ENCODE data around the gene USHBP1.

Gene USHBP1

GRCh38 chr19:17289489-17289888, 24.9 kb upstream of the USHBP1 start:
- Histone ChIP-seq H3K36me3 (peaks cover 14 to 40% (median 30%) of the 10 kb centered on the region in 11 experiments), H4K20me1 (peaks cover 0 to 27% (median 10%) of the 10 kb centered on the region in 11 experiments; a peak in 15 of 22 replicates), H3K4me3 (no peak overlapping the region), H3K4me1 (peaks cover 6 to 29% (median 22%) of the 10 kb centered on the region in 10 experiments), H3K27me3 (no peaks in the 10 kb centered on the region), H3K9me3 (replicated peaks in 1 of 11) (peaks cover 0 to 5% (median 0%) of the 10 kb centered on the region in 11 experiments; a peak in 3 of 22 replicates), H3K27ac (no peak overlapping the region), H3K4me2 (peak overlapping the region in 3 of 11 experiments; percentile 5 to 55 (median 22); a peak in 2 of 22 replicates), H3K9ac (no peak overlapping the region)
- TF ChIP-seq Cebpa-rat (IDR thresholded peaks at IDR 0.05): no peak

GRCh38 chr19:17286752-17287151, 22.2 kb upstream of the USHBP1 start:
- H3K36me3 ChIP-seq: peaks cover 11 to 50% (median 42%) of the 10 kb centered on the region in 11 experiments; a peak in 21 of 22 replicates
- peaks cover 0 to 40% (median 26%) of the 10 kb centered on the region in 11 experiments; a peak in 19 of 22 replicates for H4K20me1 ChIP-seq
- no peak overlapping the region for H3K4me3 ChIP-seq
- H3K9ac ChIP-seq: no peak overlapping the region
- H3K4me1 ChIP-seq: peaks cover 1 to 23% (median 16%) of the 10 kb centered on the region in 10 experiments; a peak in 19 of 20 replicates
- H3K9me3 ChIP-seq (replicated peaks in 1 of 11): no peaks in the 10 kb centered on the region
- H3K4me2 ChIP-seq: no peak overlapping the region
- no peak for TF ChIP-seq Cebpa-rat (IDR thresholded peaks at IDR 0.05)
- no peak overlapping the region for H3K27ac ChIP-seq
- H3K27me3 ChIP-seq: no peaks in the 10 kb centered on the region

- H3K36me3 ChIP-seq: peaks cover 11 to 50% (median 42%) of the 10 kb centered on the region in 11 experiments; a peak in 21 of 22 replicates
- peaks cover 2 to 24% (median 18%) of the 10 kb centered on the region in 10 experiments for H3K4me1 ChIP-seq
- peaks cover 0 to 40% (median 26%) of the 10 kb centered on the region in 11 experiments; a peak in 19 of 22 replicates for H4K20me1 ChIP-seq
- no peak for TF ChIP-seq Cebpa-rat (IDR thresholded peaks at IDR 0.05)
- H3K4me2 ChIP-seq: no peak overlapping the region
- H3K27ac ChIP-seq: no peak overlapping the region
- H3K4me3 ChIP-seq: no peak overlapping the region
- H3K9me3 ChIP-seq (replicated peaks in 1 of 11): no peaks in the 10 kb centered on the region
- H3K27me3 ChIP-seq: no peaks in the 10 kb centered on the region
- H3K9ac ChIP-seq: no peak overlapping the region
Measured at GRCh38 chr19:17286263-17286662, 21.7 kb upstream of the USHBP1 start.

- Histone ChIP-seq H4K20me1 (peaks cover 0 to 40% (median 26%) of the 10 kb centered on the region in 11 experiments; a peak in 19 of 22 replicates), H3K9me3 (replicated peaks in 1 of 11) (no peaks in the 10 kb centered on the region), H3K27ac (no peak overlapping the region), H3K4me2 (no peak overlapping the region), H3K4me3 (no peak overlapping the region), H3K27me3 (no peaks in the 10 kb centered on the region), H3K9ac (no peak overlapping the region), H3K4me1 (peaks cover 9 to 31% (median 24%) of the 10 kb centered on the region in 10 experiments), H3K36me3 (peaks cover 11 to 50% (median 42%) of the 10 kb centered on the region in 11 experiments; a peak in 21 of 22 replicates)
- TF ChIP-seq Cebpa-rat (IDR thresholded peaks at IDR 0.05): no peak
Measured at GRCh38 chr19:17285415-17286135, 21.0 kb upstream of the USHBP1 start.

- Histone ChIP-seq H3K36me3 (peaks cover 18 to 63% (median 54%) of the 10 kb centered on the region in 11 experiments), H3K27me3 (no peaks in the 10 kb centered on the region)
- no peak for TF ChIP-seq Cebpa-rat (IDR thresholded peaks at IDR 0.05)
Measured at GRCh38 chr19:17283504-17283996, 19.0 kb upstream of the USHBP1 start.

GRCh38 chr19:17282488-17283125, 18.1 kb upstream of the USHBP1 start:
- peak overlapping the region in 10 of 11 experiments; percentile 59 to 87 (median 80); a peak in 19 of 22 replicates for H3K27ac ChIP-seq
- peaks cover 22 to 72% (median 58%) of the 10 kb centered on the region in 11 experiments for H3K36me3 ChIP-seq

More at GRCh38 chr19:17283504-17283996, 19.0 kb upstream of the USHBP1 start:
- H3K4me2 ChIP-seq: peak overlapping the region in 8 of 11 experiments; percentile 80 to 98 (median 93); a peak in 13 of 22 replicates
- H3K9ac ChIP-seq: peak overlapping the region in 5 of 11 experiments; percentile 44 to 89 (median 88); a peak in 9 of 22 replicates
- H3K27ac ChIP-seq: no peak overlapping the region
- 0 out of 20 replicates have a peak overlapping the region, but pooled peaks of 1 of the 10 experiments have one; percentile 80 for H3K4me3 ChIP-seq
- H4K20me1 ChIP-seq: peaks cover 0 to 40% (median 26%) of the 10 kb centered on the region in 11 experiments; a peak in 19 of 22 replicates
- H3K4me1 ChIP-seq: peaks cover 10 to 38% (median 24%) of the 10 kb centered on the region in 10 experiments
- no peaks in the 10 kb centered on the region for H3K9me3 ChIP-seq (replicated peaks in 1 of 11)

GRCh38 chr19:17281391-17282304, 17.1 kb upstream of the USHBP1 start, which contains the start of gene ANKLE1:
Gene ANKLE1 (plus strand): TSS chr19:17281901. CDS start chr19:17281921, 20 bp downstream.
- no peaks in the 10 kb centered on the region for H3K27me3 ChIP-seq
- H3K36me3 ChIP-seq: peaks cover 31 to 74% (median 63%) of the 10 kb centered on the region in 11 experiments
- peaks cover 10 to 38% (median 21%) of the 10 kb centered on the region in 10 experiments for H3K4me1 ChIP-seq
- TF ChIP-seq Cebpa-rat (IDR thresholded peaks at IDR 0.05): no peak
- H3K9ac ChIP-seq: peak within 1 kb of the TSS; percentile 77 to 89 (median 84)
- H4K20me1 ChIP-seq: peaks cover 0 to 40% (median 26%) of the 10 kb centered on the region in 11 experiments; a peak in 19 of 22 replicates
- H3K4me2 ChIP-seq: peak within 1 kb of the TSS; percentile 80 to 98 (median 93)
- H3K9me3 ChIP-seq (replicated peaks in 1 of 11): no peaks in the 10 kb centered on the region
- H3K27ac ChIP-seq: peak within 1 kb of the TSS; percentile 23 to 87 (median 80); a peak in 21 of 22 replicates
- H3K4me3 ChIP-seq: peak within 1 kb of the TSS; percentile 61 to 85 (median 73)

More at GRCh38 chr19:17282488-17283125, 18.1 kb upstream of the USHBP1 start:
- Histone ChIP-seq H3K4me2 (peak overlapping the region; percentile 80 to 98 (median 93)), H4K20me1 (peaks cover 0 to 40% (median 26%) of the 10 kb centered on the region in 11 experiments; a peak in 19 of 22 replicates), H3K4me1 (peaks cover 10 to 38% (median 21%) of the 10 kb centered on the region in 10 experiments), H3K4me3 (peak overlapping the region; percentile 61 to 85 (median 73)), H3K9me3 (replicated peaks in 1 of 11) (no peaks in the 10 kb centered on the region), H3K9ac (peak overlapping the region; percentile 77 to 89 (median 84)), H3K27me3 (no peaks in the 10 kb centered on the region)
- TF ChIP-seq Cebpa-rat (IDR thresholded peaks at IDR 0.05): no peak

Measured in BLaER1 treated with 17β-estradiol and CSF1 and Interleukin-3, amounts not matched to agents 10 nM and 100 nM (cell line).